ENCODE results near the gene TPH2.

The TPH2 gene

GRCh38 chr12:72010356-72010755 lies 71.7 kb downstream of the TPH2 start:
- Histone ChIP-seq H3K27ac (no peak overlapping the region), H3K36me3 (no peaks in the 10 kb centered on the region), H3K9me3 (ENCODE audit: severe bottlenecking) (no peaks in the 10 kb centered on the region), H3K27me3 (ENCODE audit: insufficient read depth, low read depth, severe bottlenecking) (no peaks in the 10 kb centered on the region), H3K4me3 (ENCODE audit: low read depth, low read length) (no peak overlapping the region)
- no peak for DNase-seq
- TF ChIP-seq CTCF (IDR thresholded peaks at IDR 0.05; ENCODE audit: low read depth, low read length) = no peak

- H3K27ac ChIP-seq = no peak overlapping the region
- H3K36me3 ChIP-seq = no peaks in the 10 kb centered on the region
- no peak for DNase-seq
- H3K27me3 ChIP-seq (ENCODE audit: insufficient read depth, low read depth, severe bottlenecking) = no peaks in the 10 kb centered on the region
- no peak overlapping the region for H3K4me3 ChIP-seq (ENCODE audit: low read depth, low read length)
- no peaks in the 10 kb centered on the region for H3K9me3 ChIP-seq (ENCODE audit: severe bottlenecking)
- TF ChIP-seq CTCF (IDR thresholded peaks at IDR 0.05; ENCODE audit: low read depth, low read length) = no peak
These were observed 72.7 kb downstream of the TPH2 start for GRCh38 chr12:72011374-72011773.

GRCh38 chr12:72012874-72013273 lies 74.2 kb downstream of the TPH2 start:
- Histone ChIP-seq H3K4me3 (ENCODE audit: low read depth, low read length) (no peak overlapping the region), H3K9me3 (ENCODE audit: severe bottlenecking) (no peaks in the 10 kb centered on the region), H3K27me3 (ENCODE audit: insufficient read depth, low read depth, severe bottlenecking) (no peaks in the 10 kb centered on the region), H3K27ac (no peak overlapping the region), H3K36me3 (no peaks in the 10 kb centered on the region)
- no peak for TF ChIP-seq CTCF (IDR thresholded peaks at IDR 0.05; ENCODE audit: low read depth, low read length)
- no peak for DNase-seq

- H3K27ac ChIP-seq = no peak overlapping the region
- DNase-seq = no peak
- no peaks in the 10 kb centered on the region for H3K27me3 ChIP-seq (ENCODE audit: insufficient read depth, low read depth, severe bottlenecking)
- TF ChIP-seq CTCF (IDR thresholded peaks at IDR 0.05; ENCODE audit: low read depth, low read length) = no peak
- no peaks in the 10 kb centered on the region for H3K36me3 ChIP-seq
- no peak overlapping the region for H3K4me3 ChIP-seq (ENCODE audit: low read depth, low read length)
- H3K9me3 ChIP-seq (ENCODE audit: severe bottlenecking) = no peaks in the 10 kb centered on the region
These were observed 77.2 kb downstream of the TPH2 start for GRCh38 chr12:72015895-72016294.

GRCh38 chr12:72017054-72017651 lies 78.5 kb downstream of the TPH2 start:
- peak; percentile 82 for TF ChIP-seq CTCF (IDR thresholded peaks at IDR 0.05; ENCODE audit: low read depth, low read length)
- no peaks in the 10 kb centered on the region for H3K9me3 ChIP-seq (ENCODE audit: severe bottlenecking)
- no peaks in the 10 kb centered on the region for H3K27me3 ChIP-seq (ENCODE audit: insufficient read depth, low read depth, severe bottlenecking)
- no peak overlapping the region for H3K4me3 ChIP-seq (ENCODE audit: low read depth, low read length)
- H3K27ac ChIP-seq = no peak overlapping the region
- H3K36me3 ChIP-seq = no peaks in the 10 kb centered on the region
- peak; percentile 78 for DNase-seq

GRCh38 chr12:72018036-72018435 lies 79.4 kb downstream of the TPH2 start:
- Histone ChIP-seq H3K36me3 (no peaks in the 10 kb centered on the region), H3K4me3 (ENCODE audit: low read depth, low read length) (no peak overlapping the region), H3K27me3 (ENCODE audit: insufficient read depth, low read depth, severe bottlenecking) (no peaks in the 10 kb centered on the region), H3K27ac (no peak overlapping the region), H3K9me3 (ENCODE audit: severe bottlenecking) (no peaks in the 10 kb centered on the region)
- no peak for TF ChIP-seq CTCF (IDR thresholded peaks at IDR 0.05; ENCODE audit: low read depth, low read length)
- DNase-seq = no peak

Data from WERI-Rb-1 (cell line).